Astrocyte of the spinal cord (primary cell): ENCODE measurements around the gene RARG.
A peak's percentile ranks its signal among the peaks of the same experiment; 100 is the strongest.

Experiments
- DNase-seq: peaks from one replicate; pipeline ENCODE4 v3.0.0; 2011; ENCODE audit warnings: low read depth, low spot score
- H3K4me3 ChIP-seq: 2 replicates; pipeline ENCODE4 v1.5.1; 2011; ENCODE audit warnings: low read depth, mild to moderate bottlenecking, low read length, moderate library complexity
- CTCF ChIP-seq: IDR thresholded peaks from 2 replicates; pipeline ENCODE4 v1.5.1; 2012; ENCODE audit warnings: low read depth, mild to moderate bottlenecking, low read length, inconsistent platforms
- in situ Hi-C: cut with HindIII; loops from 2 replicates; pipeline ENCODE4 v1.10.0; 2017; ENCODE audit warnings: low sequenced_read_pairs

RARG gene

GRCh38 chr12:53187145-53187899, 44.7 kb downstream of the RARG start:
- DNase-seq = no peak
- in situ Hi-C loops = no loop called here
- H3K4me3 ChIP-seq = no peak overlapping the region
- TF ChIP-seq CTCF = no peak

GRCh38 chr12:53186745-53187144, 45.3 kb downstream of the RARG start:
- H3K4me3 ChIP-seq = no peak overlapping the region
- TF ChIP-seq CTCF = no peak
- in situ Hi-C loops = no loop called here
- DNase-seq = no peak

GRCh38 chr12:53185582-53186153, 46.3 kb downstream of the RARG start:
- TF ChIP-seq CTCF = no peak
- H3K4me3 ChIP-seq = no peak overlapping the region
- in situ Hi-C loops = no loop called here
- no peak for DNase-seq

GRCh38 chr12:53184828-53185227, 47.2 kb downstream of the RARG start:
- in situ Hi-C loops = no loop called here
- no peak overlapping the region for H3K4me3 ChIP-seq
- no peak for TF ChIP-seq CTCF
- no peak for DNase-seq

GRCh38 chr12:53182903-53183302, 49.1 kb downstream of the RARG start:
- in situ Hi-C loops = no loop called here
- DNase-seq = no peak
- no peak for TF ChIP-seq CTCF
- H3K4me3 ChIP-seq = no peak overlapping the region

GRCh38 chr12:53181935-53182334, 50.1 kb downstream of the RARG start:
- no peak for DNase-seq
- in situ Hi-C loops = no loop called here
- peak overlapping the region; percentile 72 for H3K4me3 ChIP-seq

More at GRCh38 chr12:53181935-53182334, 50.1 kb downstream of the RARG start:
- TF ChIP-seq CTCF = no peak
